Activated T-cell treated with anti-CD3 and anti-CD28 coated beads for 24 hours (primary cell): ENCODE measurements around the gene SLC35F4.
"Not testable (repeated sequence)": the region's sequence is repeated elsewhere in the genome, so short reads cannot be mapped to it uniquely, and the experiment has no call there.

Source experiments
- DNase-seq: peaks from one replicate; pipeline ENCODE4 v3.0.0-alpha.2; 2020; ENCODE audit warnings: low read depth

The SLC35F4 gene

DNA sequence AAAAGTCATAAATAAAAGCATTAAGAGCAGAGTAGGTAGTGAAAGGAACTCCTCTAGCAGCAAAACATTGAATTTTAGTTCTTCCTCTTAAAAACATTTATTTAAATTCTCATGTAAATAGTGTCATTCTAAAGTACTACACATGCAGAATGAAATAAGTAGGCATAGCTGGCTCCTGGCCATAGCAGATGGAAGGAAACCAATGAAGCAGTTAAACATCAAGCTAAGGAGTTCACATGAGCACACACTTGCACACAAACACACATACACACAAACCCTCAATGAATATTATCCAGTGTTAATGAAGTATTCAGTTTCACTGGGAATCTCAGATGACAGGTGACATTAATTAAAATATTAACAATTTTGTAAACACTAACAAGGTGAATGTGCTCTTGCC, 69.3 kb downstream of the SLC35F4 start:
- DNase-seq: no peak

DNA sequence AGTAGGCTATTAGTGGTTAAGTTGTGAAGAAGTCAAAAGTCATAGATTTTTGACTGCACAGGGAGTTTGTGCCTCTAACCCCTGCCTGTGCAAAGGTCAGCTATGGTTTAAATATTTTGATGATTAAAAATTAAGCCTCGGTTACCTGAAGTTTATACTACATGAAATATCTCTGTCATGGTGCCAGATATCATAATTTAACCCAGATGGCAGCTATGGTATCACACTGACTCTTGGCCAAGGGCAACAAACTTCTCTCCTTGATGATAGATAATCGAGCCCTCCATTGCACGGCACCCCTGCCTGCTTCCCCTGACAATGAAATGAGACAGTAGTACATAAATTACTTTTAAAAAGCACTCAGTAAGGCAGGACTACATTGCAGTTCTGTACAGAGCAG, 80.8 kb downstream of the SLC35F4 start:
- no peak for DNase-seq

GRCh38 chr14:57771801-57772200, 94.1 kb downstream of the SLC35F4 start:
- no peak for DNase-seq

- no peak for DNase-seq
Measured at GRCh38 chr14:57769863-57770523, 95.9 kb downstream of the SLC35F4 start.

GRCh38 chr14:57761800-57762199, 104.1 kb downstream of the SLC35F4 start:
- DNase-seq: no peak

DNA sequence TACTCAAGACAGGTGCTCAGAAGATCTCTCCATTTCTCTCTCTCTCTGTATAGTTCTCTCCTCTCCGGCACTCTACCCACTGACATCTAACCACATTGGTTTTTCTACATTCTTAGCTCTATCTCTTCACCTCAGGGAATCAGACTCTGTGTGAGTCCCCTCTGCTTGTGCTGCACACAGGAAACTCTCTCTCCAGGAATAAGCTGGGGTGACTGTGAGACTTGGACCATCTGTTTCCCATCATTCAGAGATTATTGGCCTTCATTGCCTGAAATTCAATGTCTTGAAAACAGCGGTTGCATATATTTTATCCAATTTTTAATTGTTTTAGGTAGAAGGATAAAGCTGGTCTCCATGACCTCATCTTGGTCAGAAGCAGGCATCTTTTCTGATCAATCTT, 105.0 kb downstream of the SLC35F4 start:
- DNase-seq: no peak

DNA sequence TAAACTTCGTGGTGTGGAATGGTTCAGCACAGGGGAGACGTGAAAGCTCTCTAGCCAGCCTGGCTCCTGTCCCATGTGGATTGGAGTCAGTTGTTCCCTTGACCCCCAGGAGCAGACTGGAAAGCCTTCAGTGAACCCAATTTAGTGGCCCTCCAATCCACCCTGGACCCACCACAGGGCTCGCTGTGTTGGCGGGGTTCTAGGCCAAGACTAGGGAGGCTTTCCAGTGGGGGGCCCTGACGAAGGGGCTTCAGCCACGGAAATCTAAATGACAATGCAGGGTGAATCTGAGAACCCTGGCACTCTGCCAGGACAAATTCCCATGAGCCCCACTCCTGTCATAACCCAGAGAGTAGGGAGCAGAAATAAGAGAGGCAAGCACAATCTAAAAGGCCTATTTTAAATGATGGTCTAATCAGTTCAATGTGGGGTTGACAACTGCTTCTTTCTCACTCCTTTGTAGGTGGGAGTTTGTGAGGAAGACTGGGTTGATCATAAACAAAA, 110.8 kb downstream of the SLC35F4 start:
- DNase-seq: no peak

GRCh38 chr14:57754527-57754926, 111.4 kb downstream of the SLC35F4 start:
- DNase-seq: no peak

- no peak for DNase-seq
Measured at GRCh38 chr14:57753821-57754220, 112.1 kb downstream of the SLC35F4 start.

GRCh38 chr14:57752142-57752695, 113.7 kb downstream of the SLC35F4 start:
- not testable (repeated sequence) for DNase-seq

DNA sequence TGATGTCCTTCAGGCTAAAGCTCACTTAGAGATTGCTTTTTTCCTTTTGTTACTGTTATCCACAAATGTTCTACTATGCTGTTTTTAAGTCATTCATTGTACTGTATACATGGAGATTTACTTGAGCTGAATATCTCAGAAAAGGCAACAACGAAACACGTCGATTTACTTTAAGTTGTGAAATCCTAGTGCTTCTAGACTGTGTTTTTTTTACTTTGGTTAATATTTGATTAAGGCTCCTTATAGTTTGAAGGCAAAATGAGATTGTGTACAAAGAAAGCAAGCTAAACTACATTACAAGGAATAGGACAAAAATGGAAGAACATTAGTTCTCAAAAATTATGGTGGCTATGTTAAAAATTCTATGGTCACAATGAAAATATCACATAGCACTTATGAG, 114.5 kb downstream of the SLC35F4 start:
- no peak for DNase-seq

GRCh38 chr14:57749267-57749666, 116.6 kb downstream of the SLC35F4 start:
- DNase-seq: no peak

DNA sequence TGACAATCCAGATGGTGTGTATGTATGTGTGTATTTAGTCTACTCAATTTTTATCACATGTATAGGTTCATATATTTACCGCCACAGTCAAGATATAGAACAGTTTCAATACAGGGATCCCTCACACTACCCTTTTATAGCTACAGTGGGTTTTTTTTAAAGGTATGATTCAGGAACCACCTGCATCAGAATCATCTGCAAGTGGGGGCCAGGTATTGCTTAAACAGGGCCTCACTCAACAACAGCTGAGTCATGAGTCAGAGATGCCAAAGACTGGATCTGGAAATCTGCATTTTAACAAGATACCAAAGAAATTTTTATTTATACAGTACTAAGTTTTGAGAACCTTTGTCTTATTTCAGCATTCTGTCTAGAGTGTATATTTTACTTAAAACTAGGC, 117.6 kb downstream of the SLC35F4 start:
- DNase-seq: no peak

GRCh38 chr14:57747036-57747435, 118.9 kb downstream of the SLC35F4 start:
- no peak for DNase-seq

DNA sequence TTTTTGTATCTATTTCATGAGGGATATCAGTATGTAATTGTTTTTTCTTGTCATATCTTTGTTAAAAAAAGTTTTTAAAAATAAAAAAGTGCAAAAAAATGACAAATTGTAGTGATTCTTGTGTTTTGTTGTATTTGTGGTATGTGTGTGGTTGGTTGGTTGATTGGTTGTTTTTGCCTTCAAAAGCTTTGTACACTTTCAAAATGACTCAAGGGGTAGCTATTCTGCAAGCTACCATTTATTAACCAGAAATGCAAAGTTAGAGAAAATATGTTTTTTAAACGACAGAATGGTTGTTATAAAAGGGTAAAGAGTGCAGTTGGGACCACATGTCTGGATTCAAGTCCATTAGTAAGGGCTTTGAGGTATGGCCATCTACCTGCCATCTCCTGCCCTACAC, 119.3 kb downstream of the SLC35F4 start:
- no peak for DNase-seq

DNA sequence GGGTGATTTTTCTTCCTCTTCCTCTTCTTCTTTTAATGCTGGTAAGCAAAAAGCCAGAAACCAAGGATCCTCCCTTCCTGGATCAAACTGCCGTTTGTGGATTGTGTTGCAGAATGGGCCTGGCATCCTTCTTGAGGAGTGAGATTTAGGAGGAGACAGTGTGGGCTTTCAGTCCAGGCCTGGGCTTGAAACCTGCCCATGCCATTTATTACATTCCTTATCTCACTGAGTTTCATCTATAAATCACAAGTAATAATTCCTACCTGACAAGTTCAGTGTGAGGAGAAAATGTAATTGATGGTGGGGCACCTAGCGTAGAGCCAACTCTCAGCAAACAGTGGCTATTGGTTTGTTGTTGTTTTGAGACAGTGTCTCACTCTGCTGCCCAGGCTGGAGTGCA, 126.4 kb downstream of the SLC35F4 start:
- no peak for DNase-seq

DNA sequence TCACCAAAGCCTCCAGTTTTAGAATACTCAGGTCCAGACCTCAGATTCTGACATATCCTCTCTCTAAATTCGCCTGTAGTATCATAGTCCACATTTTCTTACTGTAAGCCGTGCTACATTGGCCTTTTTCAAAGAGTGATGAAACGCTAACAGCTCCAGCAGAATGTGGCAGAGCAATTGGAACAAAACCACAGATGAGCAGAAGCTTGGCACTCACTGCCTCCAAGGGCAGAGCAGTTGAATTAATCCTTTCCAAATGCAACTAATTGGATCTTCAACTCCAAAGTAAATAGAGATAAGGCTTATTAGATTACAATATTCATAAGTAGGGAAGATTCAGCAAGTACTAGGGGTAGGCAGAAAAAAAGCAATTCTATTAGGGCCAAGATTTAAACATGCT, 128.3 kb downstream of the SLC35F4 start:
- no peak for DNase-seq

DNA sequence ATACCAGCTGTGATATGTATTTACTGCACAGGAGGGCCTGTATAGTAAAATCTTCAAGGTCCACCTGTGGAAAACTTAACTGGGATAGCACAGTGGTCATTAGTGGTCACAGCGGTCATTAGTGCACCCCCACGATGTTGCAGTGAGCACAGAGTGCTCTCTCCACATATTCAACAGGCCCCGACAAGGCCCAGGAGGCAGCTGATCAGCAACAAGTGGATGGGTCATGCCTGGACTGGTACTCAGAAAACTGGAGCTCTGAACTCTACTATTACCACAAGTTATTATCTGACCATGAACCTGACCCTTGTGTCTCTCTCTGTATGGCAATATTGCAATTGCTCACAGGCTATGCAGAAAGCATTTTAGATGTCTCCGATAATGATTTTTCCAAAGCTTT, 129.5 kb downstream of the SLC35F4 start:
- DNase-seq: no peak

GRCh38 chr14:57735276-57735675, 130.6 kb downstream of the SLC35F4 start:
- no peak for DNase-seq

GRCh38 chr14:57732463-57733285, 133.2 kb downstream of the SLC35F4 start:
- no peak for DNase-seq

- DNase-seq: no peak
Measured at GRCh38 chr14:57729208-57730187, 136.4 kb downstream of the SLC35F4 start.
